Kidney (tissue), 14 donors: ENCODE measurements around the gene COLEC12. TPM values are rescaled to one million over a fixed set of nuclear protein-coding genes. Genes with fewer than 3 reads are reported as not detected.

Experiments used
- DNase-seq, 5 donors: peaks; one replicate each; pipeline ENCODE4 v3.0.0-alpha.2; 2013 to 2020
- FAIRE-seq: peaks from 2 replicates; lab custom pipeline; 2012; peaks lifted over from hg19 to GRCh38; lab: Jason Lieb, UNC
- H3K27ac ChIP-seq, 2 donors: one replicate each; pipeline ENCODE4 v1.7.0; 2013; ENCODE audit warnings: low read depth in 2 of 2, low read length in 2 of 2, inconsistent platforms in 1 of 2
- H3K27me3 ChIP-seq: one replicate; pipeline ENCODE4 v1.7.1; 2013; ENCODE audit warnings: low read length, inconsistent platforms; ENCODE audit not compliant: control insufficient read depth, insufficient read depth
- H3K36me3 ChIP-seq, 3 donors: one replicate each; pipeline versions ENCODE4 v1.7.0 to v1.7.1; 2013; ENCODE audit warnings: low read length in 3 of 3, control low read depth in 1 of 3, inconsistent platforms in 1 of 3; ENCODE audit not compliant: insufficient read depth in 3 of 3, control insufficient read depth in 2 of 3
- H3K4me1 ChIP-seq, 3 donors: one replicate each; pipeline versions ENCODE4 v1.7.0 to v1.7.1; 2013; ENCODE audit warnings: low read length in 3 of 3, inconsistent platforms in 1 of 3, low read depth in 1 of 3; ENCODE audit not compliant: control insufficient read depth in 2 of 3, insufficient read depth in 2 of 3
- H3K4me3 ChIP-seq, 3 donors: one replicate each; pipeline versions ENCODE4 v1.7.0 to v1.8.1; 2013; ENCODE audit warnings: low read length in 3 of 3, control low read depth in 1 of 3, inconsistent platforms in 1 of 3
- H3K9ac ChIP-seq, 3 donors: one replicate each; pipeline versions ENCODE4 v1.7.0 to v1.7.1; 2013; ENCODE audit warnings: low read length in 3 of 3, control low read depth in 1 of 3, inconsistent platforms in 1 of 3
- H3K9me3 ChIP-seq, 3 donors: one replicate each; pipeline versions ENCODE4 v1.7.0 to v1.7.1; 2013; ENCODE audit warnings: low read length in 3 of 3, control low read depth in 1 of 3, inconsistent platforms in 1 of 3; ENCODE audit not compliant: control insufficient read depth in 2 of 3, insufficient read depth in 1 of 3
- intact Hi-C: fragments of 100-400 bp; cut with DNase I; formaldehyde crosslinking; loops from one replicate; pipeline ENCODE4 v1.11.1; 2022
- polyA plus RNA-seq: library from polyadenylated mRNA; stranded (reverse); fragments of 350-450 nt; fragmentation: Illumina TruSeq; extraction: RNeasy Lipid Tissue Mini Kit (QIAGEN cat#74804); gene quantifications from one replicate; pipeline ENCODE4 v1.2.3, GENCODE V29; 2014; ENCODE audit warnings: low read depth, low replicate concordance; ENCODE audit not compliant: insufficient read depth
- total RNA-seq: library from RNA; stranded (reverse); fragmentation: NEBNext Ultra II Directional; extraction: Animal tissue kit (Norgen Biotek cat#: 25700); gene quantifications from one replicate; pipeline ENCODE4 v1.2.1, GENCODE V29; 2021
- TF ChIP-seq, protein P1 (sequence below): IDR thresholded peaks from 3 replicates; pipeline ENCODE4 v1.5.1; 2012; ENCODE audit warnings: mild to moderate bottlenecking, moderate library complexity, borderline replicate concordance; ENCODE audit not compliant: insufficient read depth; ENCODE audit errors: extremely low read depth
- donor health status: control.
- donor health status: control.
- donor health status: control.
- donor health status: control.
- donor health status: control.
- donor health status: DM: yes; HTN: yes; CAD: no.
- donor health status: Normal renal cell carcinoma (clear cell type).

Gene COLEC12
- total and polyA plus RNA-seq, 2 donors from 2014 or later, result 1.3 to 7.4 TPM

DNA sequence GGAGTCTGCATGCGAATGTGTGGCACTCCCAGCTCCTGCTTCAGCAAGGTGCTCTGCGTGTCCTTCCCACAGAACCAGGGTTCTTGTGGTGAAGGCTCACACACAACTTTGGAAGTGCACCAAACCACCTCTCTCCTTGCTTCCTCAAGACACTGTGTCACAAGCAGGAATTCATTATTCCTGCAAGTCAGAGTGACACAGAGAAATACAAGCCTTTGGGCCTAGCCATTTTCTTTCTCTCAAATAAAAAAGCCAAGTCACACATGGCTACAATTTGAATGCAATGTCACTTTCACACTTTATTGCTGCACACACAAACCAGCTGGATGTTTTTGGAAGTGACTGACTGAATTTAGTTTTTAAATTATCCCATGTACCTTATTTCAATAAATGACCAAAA is 202.6 kb downstream of the COLEC12 start:
- intact Hi-C loops, result no loop called here
- Histone ChIP-seq H3K4me3 (no peak overlapping the region), H3K4me1 (no peaks in the 10 kb centered on the region), H3K9me3 (no peaks in the 10 kb centered on the region), H3K27ac (no peak overlapping the region), H3K36me3 (no peaks in the 10 kb centered on the region), H3K9ac (no peak overlapping the region), H3K27me3 (no peaks in the 10 kb centered on the region)
- TF ChIP-seq, protein P1, sequence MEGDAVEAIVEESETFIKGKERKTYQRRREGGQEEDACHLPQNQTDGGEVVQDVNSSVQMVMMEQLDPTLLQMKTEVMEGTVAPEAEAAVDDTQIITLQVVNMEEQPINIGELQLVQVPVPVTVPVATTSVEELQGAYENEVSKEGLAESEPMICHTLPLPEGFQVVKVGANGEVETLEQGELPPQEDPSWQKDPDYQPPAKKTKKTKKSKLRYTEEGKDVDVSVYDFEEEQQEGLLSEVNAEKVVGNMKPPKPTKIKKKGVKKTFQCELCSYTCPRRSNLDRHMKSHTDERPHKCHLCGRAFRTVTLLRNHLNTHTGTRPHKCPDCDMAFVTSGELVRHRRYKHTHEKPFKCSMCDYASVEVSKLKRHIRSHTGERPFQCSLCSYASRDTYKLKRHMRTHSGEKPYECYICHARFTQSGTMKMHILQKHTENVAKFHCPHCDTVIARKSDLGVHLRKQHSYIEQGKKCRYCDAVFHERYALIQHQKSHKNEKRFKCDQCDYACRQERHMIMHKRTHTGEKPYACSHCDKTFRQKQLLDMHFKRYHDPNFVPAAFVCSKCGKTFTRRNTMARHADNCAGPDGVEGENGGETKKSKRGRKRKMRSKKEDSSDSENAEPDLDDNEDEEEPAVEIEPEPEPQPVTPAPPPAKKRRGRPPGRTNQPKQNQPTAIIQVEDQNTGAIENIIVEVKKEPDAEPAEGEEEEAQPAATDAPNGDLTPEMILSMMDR, result no peak
- FAIRE-seq, result no peak
- no peak for DNase-seq

DNA sequence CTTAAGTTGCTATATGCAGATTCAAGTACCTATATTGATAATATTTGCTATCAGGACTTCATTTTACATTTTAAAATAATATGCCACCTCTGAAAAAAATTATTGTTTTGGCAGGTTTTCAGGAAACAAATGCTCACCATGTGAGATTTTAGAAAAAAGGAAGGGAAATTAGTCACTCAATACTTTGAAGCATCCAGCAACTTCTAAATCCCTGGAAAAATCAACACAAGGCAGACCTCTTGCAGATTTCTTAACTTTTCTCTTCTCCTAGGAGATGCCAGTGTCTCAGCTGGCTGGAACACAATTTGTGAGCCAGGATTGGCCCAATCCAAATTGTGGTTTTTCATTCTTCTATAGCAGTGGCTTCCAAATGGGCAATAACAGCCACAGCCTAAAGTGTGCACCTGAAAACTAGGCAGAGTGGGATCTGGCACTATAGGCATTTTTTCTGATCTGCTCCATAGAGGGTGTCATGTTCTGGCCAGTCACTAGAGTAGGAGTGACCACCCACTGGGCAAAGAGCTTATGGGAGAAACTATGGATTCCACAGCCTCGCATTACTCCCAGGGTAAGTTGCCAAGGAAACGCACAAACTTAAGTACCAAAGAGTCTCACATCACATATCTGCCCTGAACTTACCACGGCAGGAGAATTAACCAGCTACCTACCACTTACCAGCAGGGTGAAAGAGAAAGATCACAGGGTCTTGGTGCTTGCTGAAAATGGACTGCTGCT is 204.6 kb downstream of the COLEC12 start:
- no peaks in the 10 kb centered on the region for H3K27me3 ChIP-seq
- DNase-seq, result no peak
- intact Hi-C loops, result no loop called here
- H3K27ac ChIP-seq, result no peak overlapping the region
- TF ChIP-seq, protein P1, result no peak
- no peak for FAIRE-seq
- no peak overlapping the region for H3K9ac ChIP-seq
- H3K9me3 ChIP-seq, result no peaks in the 10 kb centered on the region
- H3K36me3 ChIP-seq, result no peaks in the 10 kb centered on the region
- H3K4me3 ChIP-seq, result no peak overlapping the region
- no peaks in the 10 kb centered on the region for H3K4me1 ChIP-seq

DNA sequence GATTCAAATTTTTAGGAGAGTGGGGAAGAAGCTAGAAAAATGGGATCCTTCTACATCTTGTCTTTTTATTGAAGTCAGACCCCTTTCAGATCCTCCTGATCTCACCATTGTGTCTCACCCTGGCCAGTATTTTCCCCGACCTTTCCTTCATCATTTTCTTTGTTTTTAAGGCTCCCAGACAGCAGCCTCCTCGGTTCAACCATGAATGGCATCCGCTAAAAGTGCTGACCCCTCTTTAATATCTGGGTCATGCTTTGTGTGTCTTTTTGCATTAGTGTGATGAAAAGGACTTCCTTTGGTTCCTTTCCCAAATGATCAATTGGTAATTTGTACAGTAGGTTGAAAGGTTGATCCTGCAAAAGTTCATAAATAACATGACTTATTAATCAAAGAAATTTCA is 205.9 kb downstream of the COLEC12 start:
- no peaks in the 10 kb centered on the region for H3K9me3 ChIP-seq
- DNase-seq (no peak), FAIRE-seq (no peak)
- no peak overlapping the region for H3K4me3 ChIP-seq
- H3K9ac ChIP-seq, result no peak overlapping the region
- H3K27me3 ChIP-seq, result no peaks in the 10 kb centered on the region
- TF ChIP-seq, protein P1, result no peak
- no peaks in the 10 kb centered on the region for H3K36me3 ChIP-seq
- H3K27ac ChIP-seq, result no peak overlapping the region
- intact Hi-C loops, result no loop called here
- no peaks in the 10 kb centered on the region for H3K4me1 ChIP-seq
